Measurements from ENCODE around the gene SYN1. TPM values are rescaled to one million over a fixed set of nuclear protein-coding genes. Genes with fewer than 3 reads are reported as not detected.

SYN1 gene
- polyA plus RNA-seq, 2 of the 4 experiments (the other 2 are of a cell fraction), result 0.05 TPM; not detected in 1

GRCh38 chrX:47658301-47658683 lies 38.6 kb upstream of the SYN1 start:
- no peak for DNase-seq (ENCODE audit: low read depth in 1 of 2, low spot score in 1 of 2)
- 0% methylated on average over 9 of the region's 13 CpGs for WGBS (ENCODE audit: missing lambda C conversion rate)
- TF ChIP-seq CHD2 (IDR thresholded peaks at IDR 0.05; ENCODE audit: low read length, partially characterized antibody), result no peak
- no peak for TF ChIP-seq ESRRA (IDR thresholded peaks at IDR 0.05; ENCODE audit: borderline replicate concordance, low read length)
- TF ChIP-seq RNF2 (IDR thresholded peaks at IDR 0.05; ENCODE audit: borderline replicate concordance, low read depth), result no peak
- TF ChIP-seq E2F6 (IDR thresholded peaks at IDR 0.05; ENCODE audit: borderline replicate concordance, low read depth), result no peak
- Histone ChIP-seq H3K27ac (peak overlapping the region; percentile 63 to 97), H3K4me3 (peak overlapping the region; percentile 62), H3K4me1 (peaks cover 9% of the 10 kb centered on the region), H3K9me3 (peaks cover 3% of the 10 kb centered on the region; the same call in 1 of the 3 replicates), H3K4me2 (peak overlapping the region; percentile 75)
- ChIA-PET POLR2A (no interaction called here), CTCF (no interaction called here)
- ATAC-seq, result no peak
- FAIRE-seq, result peak; percentile 94

- ChIA-PET POLR2A (interaction anchor here (0.9 to 1.3 kb wide), 2 partner anchors 433 to 881 kb away, joined by 3 read pairs; no protein-coding TSS in a partner anchor), CTCF (interaction anchor here (1.0 kb wide), 1 partner anchor 154 kb away, joined by 3 read pairs; no protein-coding TSS in a partner anchor)
- H3K9me3 ChIP-seq, result no peaks in the 10 kb centered on the region
- DNase-seq (ENCODE audit: low read depth in 1 of 2, low spot score in 1 of 2), result no peak
- TF ChIP-seq RNF2 (IDR thresholded peaks at IDR 0.05; ENCODE audit: borderline replicate concordance, low read depth), result no peak
- no peak; a peak in 1 of 5 replicates for TF ChIP-seq JUN (IDR thresholded peaks at IDR 0.05)
- no peak for TF ChIP-seq FOXS1 (CRISPR knock-in tag; IDR thresholded peaks at IDR 0.05)
- no peak for TF ChIP-seq ATOH8 (CRISPR knock-in tag; IDR thresholded peaks at IDR 0.05; ENCODE audit: low read depth)
- TF ChIP-seq HOXB5 (CRISPR knock-in tag; IDR thresholded peaks at IDR 0.05), result no peak
- TF ChIP-seq BCL3 (IDR thresholded peaks at IDR 0.05), result no peak
- TF ChIP-seq NR3C1 (IDR thresholded peaks at IDR 0.05), result no peak
- no peak for TF ChIP-seq POLR2A (IDR thresholded peaks at IDR 0.05; ENCODE audit: low read length)
- TF ChIP-seq EHF (CRISPR knock-in tag; IDR thresholded peaks at IDR 0.05), result no peak
- no peak for TF ChIP-seq MAX (IDR thresholded peaks at IDR 0.05)
- FAIRE-seq, result no peak
- peak overlapping the region; percentile 96 for H3K4me3 ChIP-seq
- peaks cover 18% of the 10 kb centered on the region for H3K4me1 ChIP-seq
- H3K27ac ChIP-seq, result peak overlapping the region; percentile 65 to 87
- 16% methylated on average over 19 of the region's 19 CpGs for WGBS (ENCODE audit: missing lambda C conversion rate)
- peak overlapping the region; percentile 70 for H3K4me2 ChIP-seq
- peak; percentile 21 to 31; a peak in 4 of 6 replicates for ATAC-seq
These were observed 31.6 kb upstream of the SYN1 start for GRCh38 chrX:47651043-47651905.

- peaks cover 18% of the 10 kb centered on the region for H3K4me1 ChIP-seq
- FAIRE-seq (peak; percentile 99), DNase-seq (ENCODE audit: low read depth in 1 of 2, low spot score in 1 of 2) (peak; percentile 94 to 99), ATAC-seq (peak; percentile 97 to 99)
- WGBS (ENCODE audit: missing lambda C conversion rate), result under 1% methylated on average over 19 of the region's 65 CpGs
- H3K4me2 ChIP-seq, result peak within 1 kb of the TSS; percentile 90
- ChIA-PET CTCF (interaction anchor here (1.0 kb wide), 1 partner anchor 153 kb away, joined by 3 read pairs; no protein-coding TSS in a partner anchor), POLR2A (interaction anchor here (0.9 to 1.3 kb wide), 3 partner anchors 186 to 882 kb away, joined by 3 to 5 read pairs (median 3); partner anchors contain the start of gene ZNF81)
- no peaks in the 10 kb centered on the region for H3K9me3 ChIP-seq
- H3K27ac ChIP-seq, result peak within 1 kb of the TSS; percentile 95 to 96
- H3K4me3 ChIP-seq, result peak within 1 kb of the TSS; percentile 96
- peak; percentile 36; the same call in 1 of the 2 replicates for TF ChIP-seq MAX (IDR thresholded peaks at IDR 0.05)
- peak; percentile 54 for TF ChIP-seq PHF8 (IDR thresholded peaks at IDR 0.05; ENCODE audit: borderline replicate concordance, low read depth)
- peak; percentile 24; the same call in 1 of the 2 replicates for TF ChIP-seq MYC (IDR thresholded peaks at IDR 0.05; ENCODE audit: borderline replicate concordance, low read length)
- no peak for TF ChIP-seq JUNB (IDR thresholded peaks at IDR 0.05)
- 0 out of 3 replicates have a peak, but pooled peaks have one; percentile 12 for TF ChIP-seq BCL3 (IDR thresholded peaks at IDR 0.05)
- TF ChIP-seq EHMT2 (IDR thresholded peaks at IDR 0.05; ENCODE audit: low read depth), result no peak
- TF ChIP-seq JUN (IDR thresholded peaks at IDR 0.05), result peak in 1 of 2 experiments; percentile 62; a peak in 2 of 5 replicates
- no peak for TF ChIP-seq FOSB (CRISPR knock-in tag; IDR thresholded peaks at IDR 0.05)
- TF ChIP-seq USF2 (IDR thresholded peaks at IDR 0.05), result peak; percentile 84
- TF ChIP-seq PBX3 (IDR thresholded peaks at IDR 0.05), result peak; percentile 46; the same call in 1 of the 2 replicates
- TF ChIP-seq FOSL2 (IDR thresholded peaks at IDR 0.05), result no peak
- TF ChIP-seq FOSL2 (CRISPR knock-in tag; IDR thresholded peaks at IDR 0.05), result no peak
- peak; percentile 32 for TF ChIP-seq POLR2A (IDR thresholded peaks at IDR 0.05; ENCODE audit: low read length)
These were observed 30.7 kb upstream of the SYN1 start, which contains the start of gene ELK1 for GRCh38 chrX:47650164-47651042. TSS of gene ELK1 (minus strand) at chrX:47650563. CDS start at chrX:47641441, 9,122 bp downstream.

Data from A549 (cell line).